ENCODE measurements around the gene MAP6.

Gene MAP6

GRCh38 chr11:75654314-75654713 lies 14.5 kb downstream of the MAP6 start:
- DNase-seq (ENCODE audit: low spot score in 2 of 2): no peak

GRCh38 chr11:75653532-75653931 lies 15.3 kb downstream of the MAP6 start:
- Mint-ChIP-seq H3K9me3 (no peaks in the 10 kb centered on the region), H3K4me3 (no peak overlapping the region), H3K36me3 (no peaks in the 10 kb centered on the region), H3K4me1 (no peaks in the 10 kb centered on the region), H3K27ac (no peak overlapping the region), H3K27me3 (peaks cover 3% of the 10 kb centered on the region)
- no peak for DNase-seq (ENCODE audit: low spot score in 2 of 2)
- no peak for ATAC-seq (ENCODE audit: low read depth)

More at GRCh38 chr11:75654314-75654713, 14.5 kb downstream of the MAP6 start:
- no peaks in the 10 kb centered on the region for H3K4me1 Mint-ChIP-seq
- no peaks in the 10 kb centered on the region for H3K9me3 Mint-ChIP-seq
- no peaks in the 10 kb centered on the region for H3K36me3 Mint-ChIP-seq
- no peak overlapping the region for H3K27ac Mint-ChIP-seq
- H3K27me3 Mint-ChIP-seq: peaks cover 4% of the 10 kb centered on the region
- no peak overlapping the region for H3K4me3 Mint-ChIP-seq
- ATAC-seq (ENCODE audit: low read depth): no peak

GRCh38 chr11:75652936-75653335 lies 15.9 kb downstream of the MAP6 start:
- H3K27ac Mint-ChIP-seq: no peak overlapping the region
- ATAC-seq (ENCODE audit: low read depth) (no peak), DNase-seq (ENCODE audit: low spot score in 2 of 2) (no peak)
- no peak overlapping the region for H3K4me3 Mint-ChIP-seq
- H3K4me1 Mint-ChIP-seq: no peaks in the 10 kb centered on the region
- H3K27me3 Mint-ChIP-seq: peaks cover 3% of the 10 kb centered on the region
- no peaks in the 10 kb centered on the region for H3K9me3 Mint-ChIP-seq
- no peaks in the 10 kb centered on the region for H3K36me3 Mint-ChIP-seq

GRCh38 chr11:75651218-75651617 lies 17.6 kb downstream of the MAP6 start:
- Mint-ChIP-seq H3K27ac (no peak overlapping the region), H3K4me1 (no peaks in the 10 kb centered on the region), H3K36me3 (no peaks in the 10 kb centered on the region), H3K27me3 (peaks cover 3% of the 10 kb centered on the region), H3K9me3 (no peaks in the 10 kb centered on the region), H3K4me3 (no peak overlapping the region)
- ATAC-seq (ENCODE audit: low read depth) (no peak), DNase-seq (ENCODE audit: low spot score in 2 of 2) (no peak)

- no peaks in the 10 kb centered on the region for H3K36me3 Mint-ChIP-seq
- H3K27ac Mint-ChIP-seq: no peak overlapping the region
- no peak overlapping the region for H3K4me3 Mint-ChIP-seq
- ATAC-seq (ENCODE audit: low read depth) (no peak), DNase-seq (ENCODE audit: low spot score in 2 of 2) (no peak)
- no peaks in the 10 kb centered on the region for H3K9me3 Mint-ChIP-seq
- H3K4me1 Mint-ChIP-seq: no peaks in the 10 kb centered on the region
- H3K27me3 Mint-ChIP-seq: peaks cover 3% of the 10 kb centered on the region
Measured at GRCh38 chr11:75650167-75650723, 18.6 kb downstream of the MAP6 start.

- Mint-ChIP-seq H3K4me1 (peaks cover 3% of the 10 kb centered on the region), H3K27ac (no peak overlapping the region), H3K27me3 (peaks cover 3% of the 10 kb centered on the region), H3K9me3 (no peaks in the 10 kb centered on the region), H3K4me3 (no peak overlapping the region), H3K36me3 (no peaks in the 10 kb centered on the region)
- no peak for ATAC-seq (ENCODE audit: low read depth)
- DNase-seq (ENCODE audit: low spot score in 2 of 2): no peak
Measured at GRCh38 chr11:75644946-75645345, 23.9 kb downstream of the MAP6 start.

- Mint-ChIP-seq H3K4me1 (peaks cover 8% of the 10 kb centered on the region), H3K4me3 (no peak overlapping the region), H3K27ac (no peak overlapping the region), H3K9me3 (no peaks in the 10 kb centered on the region), H3K27me3 (peaks cover 3% of the 10 kb centered on the region), H3K36me3 (no peaks in the 10 kb centered on the region)
- ATAC-seq (ENCODE audit: low read depth) (no peak), DNase-seq (ENCODE audit: low spot score in 2 of 2) (no peak)
Measured at GRCh38 chr11:75644370-75644769, 24.5 kb downstream of the MAP6 start.

GRCh38 chr11:75642402-75643113 lies 26.3 kb downstream of the MAP6 start:
- no peak overlapping the region for H3K27ac Mint-ChIP-seq
- DNase-seq (ENCODE audit: low spot score in 2 of 2) (no peak), ATAC-seq (ENCODE audit: low read depth) (no peak)
- H3K9me3 Mint-ChIP-seq: no peaks in the 10 kb centered on the region
- no peak overlapping the region for H3K4me3 Mint-ChIP-seq
- H3K27me3 Mint-ChIP-seq: peaks cover 4% of the 10 kb centered on the region
- H3K36me3 Mint-ChIP-seq: no peaks in the 10 kb centered on the region
- peaks cover 8% of the 10 kb centered on the region for H3K4me1 Mint-ChIP-seq

- Mint-ChIP-seq H3K27ac (no peak overlapping the region), H3K4me1 (peaks cover 8% of the 10 kb centered on the region), H3K9me3 (no peaks in the 10 kb centered on the region), H3K36me3 (no peaks in the 10 kb centered on the region), H3K4me3 (no peak overlapping the region), H3K27me3 (peaks cover 7% of the 10 kb centered on the region)
- DNase-seq (ENCODE audit: low spot score in 2 of 2) (no peak), ATAC-seq (ENCODE audit: low read depth) (peak; percentile 96)
Measured at GRCh38 chr11:75639762-75640181, 29.1 kb downstream of the MAP6 start.

GRCh38 chr11:75637998-75638397 lies 30.8 kb downstream of the MAP6 start:
- Mint-ChIP-seq H3K27ac (no peak overlapping the region), H3K4me3 (no peak overlapping the region), H3K27me3 (peaks cover 13% of the 10 kb centered on the region), H3K36me3 (no peaks in the 10 kb centered on the region), H3K4me1 (peaks cover 8% of the 10 kb centered on the region), H3K9me3 (no peaks in the 10 kb centered on the region)
- DNase-seq (ENCODE audit: low spot score in 2 of 2): no peak
- no peak for ATAC-seq (ENCODE audit: low read depth)

- Mint-ChIP-seq H3K27me3 (peaks cover 17% of the 10 kb centered on the region), H3K4me3 (no peak overlapping the region), H3K27ac (no peak overlapping the region), H3K9me3 (no peaks in the 10 kb centered on the region), H3K36me3 (no peaks in the 10 kb centered on the region), H3K4me1 (peaks cover 8% of the 10 kb centered on the region)
- ATAC-seq (ENCODE audit: low read depth) (no peak), DNase-seq (ENCODE audit: low spot score in 2 of 2) (no peak)
Measured at GRCh38 chr11:75635066-75635862, 33.6 kb downstream of the MAP6 start.

- DNase-seq (ENCODE audit: low spot score in 2 of 2) (no peak), ATAC-seq (ENCODE audit: low read depth) (no peak)
- H3K9me3 Mint-ChIP-seq: no peaks in the 10 kb centered on the region
- H3K36me3 Mint-ChIP-seq: no peaks in the 10 kb centered on the region
- no peaks in the 10 kb centered on the region for H3K4me1 Mint-ChIP-seq
- no peak overlapping the region for H3K27ac Mint-ChIP-seq
- peaks cover 16% of the 10 kb centered on the region for H3K27me3 Mint-ChIP-seq
- no peak overlapping the region for H3K4me3 Mint-ChIP-seq
Measured at GRCh38 chr11:75633409-75634066, 35.3 kb downstream of the MAP6 start.

GRCh38 chr11:75632962-75633361 lies 35.9 kb downstream of the MAP6 start:
- no peaks in the 10 kb centered on the region for H3K9me3 Mint-ChIP-seq
- no peaks in the 10 kb centered on the region for H3K36me3 Mint-ChIP-seq
- ATAC-seq (ENCODE audit: low read depth) (no peak), DNase-seq (ENCODE audit: low spot score in 2 of 2) (no peak)
- H3K27ac Mint-ChIP-seq: no peak overlapping the region
- peaks cover 16% of the 10 kb centered on the region for H3K27me3 Mint-ChIP-seq
- H3K4me3 Mint-ChIP-seq: no peak overlapping the region
- no peaks in the 10 kb centered on the region for H3K4me1 Mint-ChIP-seq

GRCh38 chr11:75632450-75632849 lies 36.4 kb downstream of the MAP6 start:
- Mint-ChIP-seq H3K27ac (no peak overlapping the region), H3K4me3 (no peak overlapping the region), H3K9me3 (no peaks in the 10 kb centered on the region), H3K4me1 (no peaks in the 10 kb centered on the region), H3K36me3 (no peaks in the 10 kb centered on the region), H3K27me3 (peaks cover 14% of the 10 kb centered on the region)
- DNase-seq (ENCODE audit: low spot score in 2 of 2) (no peak), ATAC-seq (ENCODE audit: low read depth) (no peak)

All from memory B cell (primary cell).